ENCODE measurements around the gene CAMKK2.

DNA sequence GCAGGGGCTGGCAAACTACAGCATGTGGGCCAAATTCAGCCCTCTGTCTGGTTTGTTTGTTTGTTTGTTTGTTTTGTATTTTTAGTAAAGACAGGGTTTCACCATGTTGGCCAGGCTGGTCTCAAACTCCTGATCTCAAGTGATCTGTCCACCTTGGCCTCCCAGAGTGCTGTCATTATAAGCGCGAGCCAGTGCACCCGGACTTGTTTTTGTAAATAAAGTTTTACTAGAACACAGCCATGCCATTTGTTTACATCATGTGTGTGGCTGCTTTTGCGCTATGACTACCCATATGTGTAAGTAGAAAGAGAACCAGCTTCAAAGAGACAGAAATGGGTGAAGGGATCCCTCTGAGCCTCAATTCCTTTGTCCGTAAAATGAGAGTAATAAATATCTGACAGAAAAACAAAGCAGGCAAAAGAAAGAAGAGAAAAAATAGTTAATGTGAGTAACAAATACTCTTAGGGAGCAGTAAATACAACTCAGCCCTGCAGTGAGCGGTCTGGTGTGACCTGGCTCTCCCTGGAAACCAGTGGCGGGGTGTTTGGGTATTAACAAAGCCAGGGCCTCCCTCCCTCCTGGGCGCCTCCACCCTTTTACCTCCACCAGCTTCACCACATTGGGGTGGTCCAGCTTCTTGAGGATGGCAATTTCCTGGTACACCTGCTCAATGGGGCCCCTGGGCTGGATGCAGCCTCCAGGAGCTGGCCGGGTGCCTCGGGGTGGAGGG is 33.1 kb downstream of the CAMKK2 start:
- TF ChIP-seq EZH2 (IDR thresholded peaks at IDR 0.05; ENCODE audit: insufficient read depth, poor library complexity, severe bottlenecking): no peak
- TF ChIP-seq EZH2phosphoT487 (IDR thresholded peaks at IDR 0.05; ENCODE audit: insufficient read depth, low read depth): no peak
